Smooth muscle cell (in vitro differentiated cells): ENCODE measurements around the gene TTC39A. TPM values are rescaled to one million over a fixed set of nuclear protein-coding genes. Genes with fewer than 3 reads are reported as not detected.

Experiments used
- DNase-seq: peaks from one replicate; lab custom pipeline; 2025; ENCODE audit not compliant: unreplicated experiment; lab: John Stamatoyannopoulos, UW
- H2AFZ ChIP-seq: fragments of 200-600 bp; sonication (generic); 2 replicates; pipeline ENCODE4 v1.6.0; 2016; ENCODE audit warnings: antibody characterized with exemption, low read depth, mild to moderate bottlenecking
- H3F3A ChIP-seq: fragments of 200-600 bp; sonication (generic); 2 replicates; pipeline ENCODE4 v1.6.0; 2017; ENCODE audit warnings: antibody characterized with exemption, low read depth
- H3K27ac ChIP-seq: fragments of 200-600 bp; sonication (generic); 2 replicates; pipeline ENCODE4 v1.5.1; 2016; ENCODE audit warnings: low read depth, mild to moderate bottlenecking
- H3K27me3 ChIP-seq: fragments of 200-600 bp; sonication (generic); 2 replicates; pipeline ENCODE4 v1.6.1; 2016; ENCODE audit warnings: low read depth, mild to moderate bottlenecking
- H3K36me3 ChIP-seq: fragments of 200-600 bp; sonication (generic); 2 replicates; pipeline ENCODE4 v1.5.1; 2016; ENCODE audit warnings: low read depth
- H3K4me1 ChIP-seq: fragments of 200-600 bp; sonication (generic); 2 replicates; pipeline ENCODE4 v1.5.1; 2016; ENCODE audit warnings: low read depth
- H3K4me2 ChIP-seq: fragments of 200-600 bp; sonication (generic); 2 replicates; pipeline ENCODE4 v1.6.0; 2016; ENCODE audit warnings: mild to moderate bottlenecking
- H3K4me3 ChIP-seq: fragments of 200-600 bp; sonication (generic); 2 replicates; pipeline ENCODE4 v1.5.1; 2016; ENCODE audit warnings: mild to moderate bottlenecking
- H3K79me2 ChIP-seq: fragments of 200-600 bp; sonication (generic); 2 replicates; pipeline ENCODE4 v1.6.0; 2016; ENCODE audit warnings: low read depth, mild to moderate bottlenecking
- H3K9ac ChIP-seq: fragments of 200-600 bp; sonication (generic); 2 replicates; pipeline ENCODE4 v1.6.0; 2016; ENCODE audit warnings: low read depth
- H3K9me3 ChIP-seq: fragments of 200-600 bp; sonication (generic); replicated peaks from 2 replicates; pipeline ENCODE4 v1.5.1; 2016; ENCODE audit warnings: low read depth
- H4K20me1 ChIP-seq: fragments of 200-600 bp; sonication (generic); 2 replicates; pipeline ENCODE4 v1.6.0; 2016; ENCODE audit warnings: low read depth
- WGBS: methylation state at CpG from one replicate; pipeline ENCODE4 v1.1.7; 2016; ENCODE audit warnings: low lambda C conversion rate; 5-methylcytosine and 5-hydroxymethylcytosine counted together
- polyA plus RNA-seq: library from polyadenylated mRNA; unstranded; fragments of >200 nt; fragmentation: Nextera tagmentation; extraction: Ambion mirVana; gene quantifications from 2 replicates; pipeline ENCODE4 v1.2.1, GENCODE V29; 2016
- total RNA-seq: library from RNA; depleted of rRNA; stranded (reverse); fragments of >200 nt; gene quantifications from 2 replicates; pipeline ENCODE4 v1.2.3, GENCODE V29; 2014
- TF ChIP-seq, protein P1 (sequence below): fragments of 200-600 bp; sonication (generic); IDR thresholded peaks from 2 replicates; pipeline ENCODE4 v1.5.1; 2017; ENCODE audit warnings: borderline replicate concordance, mild to moderate bottlenecking, antibody characterized with exemption; ENCODE audit not compliant: insufficient read depth, poor library complexity, severe bottlenecking

TTC39A gene
- total and polyA plus RNA-seq, 2 experiments from 2014 or later, result 0.27 to 2.2 TPM

DNA sequence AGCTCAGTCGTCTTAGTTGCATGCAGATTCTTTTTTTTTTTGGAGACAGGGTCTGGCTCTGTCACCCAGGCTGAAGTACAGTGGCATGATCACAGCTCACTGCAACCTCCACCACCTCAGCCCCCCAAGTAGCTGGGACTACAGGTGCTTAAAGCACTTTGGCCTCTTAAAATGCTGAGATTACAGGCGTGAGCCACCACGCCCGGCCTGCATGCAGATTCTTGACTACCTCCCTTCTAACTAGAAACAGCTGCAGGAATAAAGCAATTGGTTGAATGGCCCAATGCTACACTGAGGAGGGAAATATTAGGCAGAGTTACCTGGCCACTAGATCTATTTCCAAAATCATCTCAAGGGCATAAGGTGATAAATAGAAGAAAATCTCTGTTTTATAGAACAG lies 29.5 kb upstream of the TTC39A start:
- H3K79me2 ChIP-seq, result no peaks in the 10 kb centered on the region
- H3K36me3 ChIP-seq, result no peaks in the 10 kb centered on the region
- no peaks in the 10 kb centered on the region for H3F3A ChIP-seq
- H3K4me2 ChIP-seq, result no peak overlapping the region
- H4K20me1 ChIP-seq, result no peaks in the 10 kb centered on the region
- no peaks in the 10 kb centered on the region for H3K4me1 ChIP-seq
- no peaks in the 10 kb centered on the region for H3K27me3 ChIP-seq
- H3K4me3 ChIP-seq, result no peak overlapping the region
- H3K9ac ChIP-seq, result no peak overlapping the region
- 98% methylated on average over 4 of the region's 4 CpGs for WGBS
- TF ChIP-seq, protein P1, sequence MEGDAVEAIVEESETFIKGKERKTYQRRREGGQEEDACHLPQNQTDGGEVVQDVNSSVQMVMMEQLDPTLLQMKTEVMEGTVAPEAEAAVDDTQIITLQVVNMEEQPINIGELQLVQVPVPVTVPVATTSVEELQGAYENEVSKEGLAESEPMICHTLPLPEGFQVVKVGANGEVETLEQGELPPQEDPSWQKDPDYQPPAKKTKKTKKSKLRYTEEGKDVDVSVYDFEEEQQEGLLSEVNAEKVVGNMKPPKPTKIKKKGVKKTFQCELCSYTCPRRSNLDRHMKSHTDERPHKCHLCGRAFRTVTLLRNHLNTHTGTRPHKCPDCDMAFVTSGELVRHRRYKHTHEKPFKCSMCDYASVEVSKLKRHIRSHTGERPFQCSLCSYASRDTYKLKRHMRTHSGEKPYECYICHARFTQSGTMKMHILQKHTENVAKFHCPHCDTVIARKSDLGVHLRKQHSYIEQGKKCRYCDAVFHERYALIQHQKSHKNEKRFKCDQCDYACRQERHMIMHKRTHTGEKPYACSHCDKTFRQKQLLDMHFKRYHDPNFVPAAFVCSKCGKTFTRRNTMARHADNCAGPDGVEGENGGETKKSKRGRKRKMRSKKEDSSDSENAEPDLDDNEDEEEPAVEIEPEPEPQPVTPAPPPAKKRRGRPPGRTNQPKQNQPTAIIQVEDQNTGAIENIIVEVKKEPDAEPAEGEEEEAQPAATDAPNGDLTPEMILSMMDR, result no peak
- no peak for DNase-seq
- H3K27ac ChIP-seq, result no peak overlapping the region
- no peak overlapping the region for H2AFZ ChIP-seq
- H3K9me3 ChIP-seq, result no peaks in the 10 kb centered on the region

DNA sequence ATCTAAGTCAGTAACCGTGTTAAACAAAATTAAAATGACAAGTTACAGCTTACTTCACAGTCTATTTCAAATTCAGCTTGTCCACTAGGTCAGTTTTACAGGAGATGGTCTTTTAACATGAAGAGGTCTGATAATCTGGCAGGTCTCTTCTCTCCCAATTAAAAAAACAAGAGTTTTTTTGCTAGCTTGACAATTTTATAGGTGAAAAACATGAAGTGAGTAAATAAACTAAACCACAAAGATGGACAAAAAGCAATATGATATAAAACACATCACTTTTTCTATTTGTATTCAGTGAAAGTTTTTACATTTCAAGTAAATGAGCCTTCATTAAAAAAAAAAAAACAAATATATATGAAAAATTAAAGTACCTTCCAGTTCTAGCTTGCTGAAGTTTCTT lies 25.0 kb upstream of the TTC39A start:
- DNase-seq, result no peak
- Histone ChIP-seq H4K20me1 (no peaks in the 10 kb centered on the region), H3K27me3 (no peaks in the 10 kb centered on the region), H3K4me3 (no peak overlapping the region), H3K79me2 (no peaks in the 10 kb centered on the region), H3K27ac (no peak overlapping the region), H3K9me3 (no peaks in the 10 kb centered on the region), H3K4me1 (no peaks in the 10 kb centered on the region), H3K9ac (no peak overlapping the region), H3K4me2 (no peak overlapping the region), H3K36me3 (no peaks in the 10 kb centered on the region), H3F3A (no peaks in the 10 kb centered on the region), H2AFZ (no peak overlapping the region)
- 100% methylated on average over 1 of the region's 1 CpG for WGBS
- TF ChIP-seq, protein P1, result no peak

DNA sequence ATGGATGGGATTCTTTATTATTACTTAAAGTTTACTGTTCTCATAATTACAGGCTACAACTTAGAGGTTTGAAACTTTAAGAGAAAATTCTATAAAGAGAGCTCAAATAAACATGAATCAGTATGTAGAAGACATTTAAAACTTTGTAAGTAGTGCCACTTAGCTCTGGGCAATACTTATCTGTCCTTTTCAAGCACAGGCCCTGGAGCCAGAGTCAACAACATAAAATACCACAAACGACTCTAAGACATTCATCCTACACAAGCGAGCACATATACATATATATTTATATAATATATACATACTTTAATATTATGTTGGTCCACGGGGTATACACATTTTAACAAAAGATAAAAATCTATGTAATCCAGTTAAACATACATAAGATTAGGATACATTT lies 24.1 kb upstream of the TTC39A start:
- Histone ChIP-seq H3K9me3 (no peaks in the 10 kb centered on the region), H3K36me3 (no peaks in the 10 kb centered on the region), H4K20me1 (no peaks in the 10 kb centered on the region), H3K9ac (no peak overlapping the region), H3K27me3 (no peaks in the 10 kb centered on the region), H3K4me3 (no peak overlapping the region), H3K4me1 (no peaks in the 10 kb centered on the region), H3K79me2 (no peaks in the 10 kb centered on the region), H3F3A (no peaks in the 10 kb centered on the region), H3K27ac (no peak overlapping the region), H2AFZ (no peak overlapping the region), H3K4me2 (no peak overlapping the region)
- WGBS, result 81% methylated on average over 3 of the region's 3 CpGs
- TF ChIP-seq, protein P1, result no peak
- no peak for DNase-seq

DNA sequence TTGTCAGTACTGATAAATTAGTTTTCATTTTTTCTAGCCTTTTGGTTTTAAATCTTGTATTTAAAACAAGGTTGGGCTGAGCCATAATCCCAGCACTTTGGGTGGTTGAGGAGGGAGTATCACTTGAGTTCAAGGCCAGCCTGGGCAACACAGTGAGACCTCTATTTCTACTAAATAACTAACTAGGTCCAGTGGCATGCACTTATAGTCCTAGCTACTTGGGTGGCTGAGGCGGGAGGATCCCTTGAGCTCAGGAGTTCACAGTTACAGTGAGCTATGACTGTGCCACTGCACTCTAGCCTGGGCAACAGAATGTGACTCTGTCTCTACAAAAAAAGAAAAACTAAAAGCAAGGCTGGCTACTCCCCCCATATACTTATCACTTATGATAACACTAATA lies 21.5 kb upstream of the TTC39A start:
- Histone ChIP-seq H4K20me1 (no peaks in the 10 kb centered on the region), H3K9me3 (no peaks in the 10 kb centered on the region), H3K4me3 (no peak overlapping the region), H3K36me3 (no peaks in the 10 kb centered on the region), H3K4me2 (no peak overlapping the region), H3K27me3 (peaks cover under 1% of the 10 kb centered on the region), H3K27ac (no peak overlapping the region), H3K4me1 (no peaks in the 10 kb centered on the region), H3K79me2 (no peaks in the 10 kb centered on the region), H3F3A (no peaks in the 10 kb centered on the region), H3K9ac (no peak overlapping the region), H2AFZ (no peak overlapping the region)
- 96% methylated on average over 1 of the region's 1 CpG for WGBS
- no peak for DNase-seq
- TF ChIP-seq, protein P1, result no peak
